Vagina (tissue), 2 donors: ENCODE results near the gene REEP1.

ENCODE experiments used
- CTCF ChIP-seq, 3 experiments: fragments of 450-650 bp in 2 of 3; fragments of 200-600 bp in 1 of 3; sonication (generic) in 1 of 3; IDR thresholded peaks; one replicate each; pipeline ENCODE4 v1.5.1; 2017 to 2019; ENCODE audit warnings: antibody characterized with exemption in 3 of 3, mild to moderate bottlenecking in 2 of 3, moderate library complexity in 2 of 3
- POLR2A ChIP-seq, 2 donors: fragments of 450-650 bp; IDR thresholded peaks; one replicate each; pipeline ENCODE4 v1.6.1; 2017; ENCODE audit warnings: antibody characterized with exemption in 2 of 2, mild to moderate bottlenecking in 2 of 2, moderate library complexity in 2 of 2
- POLR2AphosphoS5 ChIP-seq, 2 donors: sonication (generic); formaldehyde crosslinking; IDR thresholded peaks; one replicate each; pipeline ENCODE4 v1.9.0; 2017; ENCODE audit warnings: antibody characterized with exemption in 2 of 2, mild to moderate bottlenecking in 2 of 2, low read depth in 1 of 2; ENCODE audit not compliant: insufficient read depth in 1 of 2

GRCh38 chr2:86309966-86310365 lies 27.5 kb downstream of the REEP1 start:
- TF ChIP-seq CTCF (IDR thresholded peaks at IDR 0.05) (no peak), POLR2A (IDR thresholded peaks at IDR 0.05) (no peak), POLR2AphosphoS5 (IDR thresholded peaks at IDR 0.05; ENCODE audit: insufficient read depth in 1 of 2, low read depth in 1 of 2) (no peak)
